Nephron (organoid): Measurements from ENCODE around the gene SAP30L.

Experiments
- H3K27ac Mint-ChIP-seq, 3 experiments: 2 replicates each; pipeline ENCODE4 v1.8.0; 2020; ENCODE audit warnings: mixed read lengths in 3 of 3, mild to moderate bottlenecking in 2 of 3, moderate library complexity in 1 of 3
- H3K27me3 Mint-ChIP-seq: 2 replicates; pipeline ENCODE4 v1.8.0; 2021; ENCODE audit warnings: low read depth, mild to moderate bottlenecking, moderate library complexity, mixed read lengths
- H3K36me3 Mint-ChIP-seq: 2 replicates; pipeline ENCODE4 v1.8.0; 2020; ENCODE audit warnings: low read depth, mixed read lengths
- H3K4me1 Mint-ChIP-seq: 2 replicates; pipeline ENCODE4 v1.8.0; 2020; ENCODE audit warnings: mixed read lengths
- H3K4me3 Mint-ChIP-seq, 3 experiments: 2 replicates each; pipeline ENCODE4 v1.8.0; 2020; ENCODE audit warnings: mild to moderate bottlenecking in 3 of 3, mixed read lengths in 3 of 3, moderate library complexity in 2 of 3
- H3K9me3 Mint-ChIP-seq: 2 replicates; pipeline ENCODE4 v1.8.0; 2020; ENCODE audit warnings: mixed read lengths
- CTCF ChIP-seq, 3 experiments: fragments of 200-600 bp; sonication (generic); IDR thresholded peaks; one replicate each; pipeline ENCODE4 v1.5.0; 2021; ENCODE audit warnings: antibody characterized with exemption in 3 of 3; ENCODE audit not compliant: unreplicated experiment in 3 of 3

Gene SAP30L

DNA sequence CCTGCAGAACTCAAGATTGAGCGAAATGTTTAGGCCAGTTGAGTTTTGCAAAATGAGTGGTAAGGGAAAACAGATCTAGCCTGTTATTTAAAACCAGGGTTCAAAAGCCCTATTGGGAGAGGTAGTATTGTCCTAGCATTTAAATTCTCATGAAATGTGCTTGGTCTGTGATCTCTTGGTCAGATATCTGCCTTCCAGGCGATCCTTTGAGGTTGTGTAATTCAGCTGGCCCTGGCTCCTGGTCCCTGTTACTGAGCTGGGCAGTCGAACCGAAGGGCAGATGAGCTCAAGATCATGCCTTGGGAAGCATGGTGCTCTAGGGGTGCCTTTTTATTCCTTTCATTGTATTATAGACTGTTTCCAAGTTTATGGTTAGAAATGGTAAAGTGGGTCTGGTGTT is 14.4 kb downstream of the SAP30L start:
- no peak for TF ChIP-seq CTCF (IDR thresholded peaks at IDR 0.05; ENCODE audit: unreplicated experiment in 3 of 3)
- H3K4me1 Mint-ChIP-seq = no peaks in the 10 kb centered on the region
- peaks cover 41% of the 10 kb centered on the region for H3K36me3 Mint-ChIP-seq
- H3K27me3 Mint-ChIP-seq = peaks cover 11% of the 10 kb centered on the region
- no peak overlapping the region for H3K27ac Mint-ChIP-seq
- no peaks in the 10 kb centered on the region for H3K9me3 Mint-ChIP-seq
- no peak overlapping the region for H3K4me3 Mint-ChIP-seq

DNA sequence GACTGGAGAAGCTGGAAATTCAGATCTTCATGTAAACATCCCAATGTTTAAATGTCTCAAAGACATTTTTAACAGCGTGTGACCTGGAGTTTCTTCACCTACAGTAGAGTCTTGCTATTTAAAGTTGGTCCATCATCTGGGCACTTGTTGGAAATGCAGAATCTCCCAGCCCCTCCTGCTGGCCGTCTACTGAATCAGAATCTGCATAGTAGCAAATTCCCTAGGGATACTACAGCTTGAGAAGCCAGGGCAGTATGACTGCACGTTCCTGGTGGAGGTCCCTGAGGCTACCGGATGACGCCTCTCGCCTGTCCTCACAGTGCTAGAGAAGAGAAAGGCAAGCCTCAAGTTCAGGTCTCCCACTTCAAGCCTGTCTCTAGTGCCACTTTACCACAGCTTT is 15.7 kb downstream of the SAP30L start:
- H3K36me3 Mint-ChIP-seq = peaks cover 29% of the 10 kb centered on the region
- TF ChIP-seq CTCF (IDR thresholded peaks at IDR 0.05; ENCODE audit: unreplicated experiment in 3 of 3) = peak in 2 of 3 experiments; percentile 17
- no peak overlapping the region for H3K27ac Mint-ChIP-seq
- peaks cover 23% of the 10 kb centered on the region for H3K27me3 Mint-ChIP-seq
- no peaks in the 10 kb centered on the region for H3K4me1 Mint-ChIP-seq
- no peaks in the 10 kb centered on the region for H3K9me3 Mint-ChIP-seq
- no peak overlapping the region for H3K4me3 Mint-ChIP-seq

DNA sequence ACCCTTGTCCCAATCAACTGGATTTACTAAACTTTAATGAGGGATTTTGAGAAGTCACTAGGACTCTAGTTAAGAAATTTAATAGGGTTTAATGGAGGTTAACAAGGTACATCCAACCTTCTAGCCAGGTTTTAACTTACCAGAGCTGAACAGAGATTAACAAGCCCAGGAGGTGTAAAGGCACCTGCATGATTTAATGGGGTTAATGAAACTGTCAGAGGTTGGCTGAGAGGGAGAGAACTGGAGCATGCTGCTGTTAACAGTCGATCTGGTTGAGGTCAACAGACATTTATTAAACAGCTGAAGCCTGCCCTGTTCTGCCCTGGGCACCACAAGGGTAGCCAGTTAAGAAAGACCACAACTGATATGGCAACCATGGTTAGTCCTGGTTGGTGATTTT is 18.6 kb downstream of the SAP30L start:
- Mint-ChIP-seq H3K4me1 (no peaks in the 10 kb centered on the region), H3K27me3 (peaks cover 52% of the 10 kb centered on the region), H3K36me3 (peaks cover 9% of the 10 kb centered on the region), H3K27ac (no peak overlapping the region), H3K4me3 (no peak overlapping the region), H3K9me3 (no peaks in the 10 kb centered on the region)
- TF ChIP-seq CTCF (IDR thresholded peaks at IDR 0.05; ENCODE audit: unreplicated experiment in 3 of 3) = no peak

DNA sequence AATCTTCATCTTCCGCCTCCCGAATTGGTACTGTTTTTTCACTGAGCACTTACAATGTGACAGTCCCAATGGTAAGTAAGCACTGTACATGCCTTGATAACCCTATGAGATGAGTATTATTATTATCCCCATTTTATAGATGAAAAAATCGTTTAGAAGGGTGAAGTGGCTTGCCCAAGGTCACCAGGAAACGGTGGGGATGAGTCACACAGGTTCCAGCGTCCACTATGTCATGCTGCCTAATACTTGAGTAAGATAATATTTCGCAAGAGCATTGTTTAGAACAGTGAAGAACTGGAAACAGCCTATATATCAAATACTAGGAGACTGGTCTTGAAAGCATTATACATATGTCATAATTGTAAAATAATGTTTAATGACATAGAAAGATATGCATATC is 19.4 kb downstream of the SAP30L start:
- H3K27ac Mint-ChIP-seq = no peak overlapping the region
- peaks cover 7% of the 10 kb centered on the region for H3K36me3 Mint-ChIP-seq
- no peak for TF ChIP-seq CTCF (IDR thresholded peaks at IDR 0.05; ENCODE audit: unreplicated experiment in 3 of 3)
- H3K4me3 Mint-ChIP-seq = no peak overlapping the region
- no peaks in the 10 kb centered on the region for H3K9me3 Mint-ChIP-seq
- H3K27me3 Mint-ChIP-seq = peaks cover 58% of the 10 kb centered on the region
- H3K4me1 Mint-ChIP-seq = no peaks in the 10 kb centered on the region

GRCh38 chr5:154466147-154466546 is 20.4 kb downstream of the SAP30L start:
- Mint-ChIP-seq H3K36me3 (no peaks in the 10 kb centered on the region), H3K27me3 (peaks cover 68% of the 10 kb centered on the region), H3K4me1 (no peaks in the 10 kb centered on the region), H3K9me3 (no peaks in the 10 kb centered on the region), H3K4me3 (no peak overlapping the region), H3K27ac (no peak overlapping the region)
- no peak for TF ChIP-seq CTCF (IDR thresholded peaks at IDR 0.05; ENCODE audit: unreplicated experiment in 3 of 3)

DNA sequence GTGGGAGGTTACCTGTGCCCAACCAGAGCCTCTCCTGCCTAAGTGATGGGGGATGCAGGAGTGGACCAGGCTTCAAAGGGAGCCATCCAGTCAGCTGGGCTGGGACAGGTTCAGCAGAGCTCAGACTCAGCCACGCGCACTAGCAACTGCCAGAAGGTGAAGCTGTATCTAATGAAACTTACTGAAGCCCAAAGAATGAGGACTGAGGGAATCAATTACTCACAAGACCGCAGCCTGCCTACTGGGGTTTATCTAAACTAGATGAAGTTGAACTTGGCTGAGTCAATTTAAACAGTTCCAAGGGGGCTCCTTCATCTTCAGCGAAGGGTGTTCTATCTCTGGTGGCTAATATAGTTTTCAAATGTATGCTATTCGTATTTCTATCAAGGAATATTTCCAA is 20.9 kb downstream of the SAP30L start:
- Mint-ChIP-seq H3K9me3 (no peaks in the 10 kb centered on the region), H3K27me3 (peaks cover 73% of the 10 kb centered on the region), H3K4me1 (no peaks in the 10 kb centered on the region), H3K27ac (no peak overlapping the region), H3K36me3 (no peaks in the 10 kb centered on the region), H3K4me3 (no peak overlapping the region)
- TF ChIP-seq CTCF (IDR thresholded peaks at IDR 0.05; ENCODE audit: unreplicated experiment in 3 of 3) = no peak
